ENCODE results near the gene COMT.
"Not testable (repeated sequence)": the region's sequence is repeated elsewhere in the genome, so short reads cannot be mapped to it uniquely, and the experiment has no call there.

The COMT gene

DNA sequence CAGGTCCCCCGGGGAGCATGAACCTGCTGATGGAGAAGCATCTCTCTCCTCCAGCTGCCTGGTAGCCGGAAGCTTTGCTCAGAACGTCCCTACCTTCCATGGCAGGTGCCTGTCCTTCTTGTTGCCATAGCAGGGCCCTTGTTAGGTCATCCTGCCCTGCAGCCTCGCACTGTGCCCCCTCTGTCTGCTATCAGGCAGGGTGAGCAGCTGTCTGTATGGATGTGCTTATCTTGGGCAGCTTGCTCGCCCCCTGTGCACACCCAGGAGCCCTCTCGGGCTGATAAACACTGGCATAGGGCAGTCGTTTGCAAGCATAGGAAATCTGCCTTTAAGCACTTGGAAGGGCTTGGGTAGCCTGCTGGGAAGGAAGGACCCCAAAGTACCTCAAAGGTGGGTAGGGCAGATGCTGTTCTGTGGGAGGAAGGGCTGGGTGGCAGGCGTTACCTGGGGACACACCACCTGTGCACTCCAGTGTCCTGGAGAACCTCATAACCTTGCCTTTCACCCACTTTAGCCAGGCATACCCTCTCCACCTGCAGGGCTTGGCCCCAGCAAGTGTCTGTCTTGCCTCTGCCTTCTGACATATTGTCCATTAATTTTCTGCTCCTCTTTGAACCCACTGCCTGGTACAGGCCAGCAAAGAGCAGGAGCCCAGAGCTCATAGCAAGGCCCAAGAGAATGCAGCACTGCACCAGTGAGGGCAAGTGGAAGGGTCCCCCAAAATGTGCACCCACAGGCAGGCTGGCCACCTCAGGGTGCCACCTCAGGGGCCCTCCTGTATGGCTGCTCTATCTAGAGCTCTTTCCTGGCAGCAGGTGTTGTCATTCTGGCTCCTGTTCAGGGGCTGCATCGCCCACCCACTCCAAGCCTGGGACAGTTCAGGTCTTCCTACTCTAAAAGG is 8.0 kb upstream of the COMT start:
- ChIA-PET CTCF (no interaction called here), POLR2A (interaction anchor here (1.2 to 1.3 kb wide), 2 partner anchors 9 to 209 kb away, joined by 3 to 6 read pairs; no protein-coding TSS in a partner anchor)
- TF ChIP-seq BHLHE40 (IDR thresholded peaks at IDR 0.05; ENCODE audit: borderline replicate concordance) (no peak), ELF4 (IDR thresholded peaks at IDR 0.05) (no peak), FOXK2 (IDR thresholded peaks at IDR 0.05) (no peak), HDGF (IDR thresholded peaks at IDR 0.05; ENCODE audit: borderline replicate concordance) (no peak), ARNT (IDR thresholded peaks at IDR 0.05) (no peak), NFRKB (IDR thresholded peaks at IDR 0.05) (no peak), TARDBP (IDR thresholded peaks at IDR 0.05) (no peak), FOXM1 (IDR thresholded peaks at IDR 0.05; ENCODE audit: borderline replicate concordance) (no peak), FOXA1 (IDR thresholded peaks at IDR 0.05) (no peak), L3MBTL2 (conservative IDR thresholded peaks at IDR 0.05) (no peak), ZNF384 (IDR thresholded peaks at IDR 0.05) (no peak), SP1 (IDR thresholded peaks at IDR 0.05) (no peak), SUZ12 (IDR thresholded peaks at IDR 0.05) (no peak), LEF1 (IDR thresholded peaks at IDR 0.05; ENCODE audit: borderline replicate concordance) (no peak)
- TF ChIP-seq, protein P1, sequence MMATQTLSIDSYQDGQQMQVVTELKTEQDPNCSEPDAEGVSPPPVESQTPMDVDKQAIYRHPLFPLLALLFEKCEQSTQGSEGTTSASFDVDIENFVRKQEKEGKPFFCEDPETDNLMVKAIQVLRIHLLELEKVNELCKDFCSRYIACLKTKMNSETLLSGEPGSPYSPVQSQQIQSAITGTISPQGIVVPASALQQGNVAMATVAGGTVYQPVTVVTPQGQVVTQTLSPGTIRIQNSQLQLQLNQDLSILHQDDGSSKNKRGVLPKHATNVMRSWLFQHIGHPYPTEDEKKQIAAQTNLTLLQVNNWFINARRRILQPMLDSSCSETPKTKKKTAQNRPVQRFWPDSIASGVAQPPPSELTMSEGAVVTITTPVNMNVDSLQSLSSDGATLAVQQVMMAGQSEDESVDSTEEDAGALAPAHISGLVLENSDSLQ (IDR thresholded peaks at IDR 0.05), result no peak
- DNase-seq (ENCODE audit: extremely low spot score), result no peak

GRCh38 chr22:19935123-19935718 is 6.4 kb upstream of the COMT start:
- DNase-seq (ENCODE audit: extremely low spot score); POLR2A ChIA-PET: not testable (repeated sequence)
- CTCF ChIA-PET, result interaction anchor here (0.6 kb wide), 1 partner anchor 178 kb away, joined by 3 read pairs; no protein-coding TSS in a partner anchor

DNA sequence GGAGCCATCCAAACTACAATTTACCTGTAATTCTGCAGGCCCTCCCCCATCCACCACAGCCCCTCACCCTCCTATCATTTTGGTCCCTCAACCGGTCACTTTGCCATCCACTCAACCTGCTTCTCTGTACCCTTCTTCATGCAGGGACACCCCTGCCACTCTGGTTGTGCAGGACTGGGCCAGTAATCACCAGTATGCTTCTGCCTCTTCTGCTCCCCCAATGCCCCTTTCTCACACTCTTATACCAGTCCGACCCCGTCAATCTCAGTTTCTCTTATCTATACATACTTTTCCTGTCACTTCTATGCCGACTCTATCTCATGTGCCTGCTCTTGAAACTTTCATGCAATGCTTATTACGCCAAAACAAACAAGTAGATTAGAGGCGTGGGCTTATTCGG is 5.1 kb upstream of the COMT start:
- DNase-seq (ENCODE audit: extremely low spot score), result no peak
- ChIA-PET CTCF (no interaction called here), POLR2A (no interaction called here)
- TF ChIP-seq ZNF384 (IDR thresholded peaks at IDR 0.05) (no peak), BHLHE40 (IDR thresholded peaks at IDR 0.05; ENCODE audit: borderline replicate concordance) (no peak), TARDBP (IDR thresholded peaks at IDR 0.05) (no peak)

GRCh38 chr22:19937616-19938473 is 3.7 kb upstream of the COMT start:
- ChIA-PET CTCF (interaction anchor here (0.6 to 1.1 kb wide), 5 partner anchors 11 to 207 kb away, joined by 3 to 6 read pairs (median 4); no protein-coding TSS in a partner anchor), POLR2A (interaction anchor here (1.0 kb wide), 1 partner anchor 14 kb away, joined by 3 read pairs; no protein-coding TSS in a partner anchor)
- DNase-seq (ENCODE audit: extremely low spot score), result no peak
- TF ChIP-seq CTBP1 (IDR thresholded peaks at IDR 0.05; ENCODE audit: borderline replicate concordance) (no peak), LEF1 (IDR thresholded peaks at IDR 0.05; ENCODE audit: borderline replicate concordance) (no peak), ARNT (IDR thresholded peaks at IDR 0.05) (no peak), ZNF384 (IDR thresholded peaks at IDR 0.05) (no peak), SP1 (IDR thresholded peaks at IDR 0.05) (no peak)

- DNase-seq (ENCODE audit: extremely low spot score), result no peak
- ChIA-PET CTCF (no interaction called here), POLR2A (interaction anchor here (0.7 to 1.4 kb wide), 4 partner anchors 9 to 217 kb away, joined by 3 to 4 read pairs (median 3); partner anchors contain the start of gene GP1BB)
- 0 out of 2 replicates have a peak, but pooled peaks have one; percentile 28 for TF ChIP-seq HDGF (IDR thresholded peaks at IDR 0.05; ENCODE audit: borderline replicate concordance)
- no peak for TF ChIP-seq LEF1 (IDR thresholded peaks at IDR 0.05; ENCODE audit: borderline replicate concordance)
- TF ChIP-seq NFRKB (IDR thresholded peaks at IDR 0.05), result no peak
Observed at GRCh38 chr22:19940536-19941364, 822 bp upstream of the COMT start.

GRCh38 chr22:19942157-19943081 is 847 bp downstream of the COMT start:
- ChIA-PET POLR2A (interaction anchor here (0.9 to 2.7 kb wide), 9 partner anchors 8 to 212 kb away, joined by 3 to 16 read pairs (median 4); partner anchors contain the start of gene TRMT2A), CTCF (interaction anchor here (1.4 to 2.2 kb wide), 3 partner anchors 11 to 219 kb away, joined by 4 to 15 read pairs (median 8); partner anchors contain the start of gene GP1BB)
- TF ChIP-seq ELF4 (IDR thresholded peaks at IDR 0.05) (peak; percentile 27; the same call in 1 of the 2 replicates), ARNT (IDR thresholded peaks at IDR 0.05) (no peak)
- DNase-seq (ENCODE audit: extremely low spot score), result peak; percentile 43

Data from HEK293T (cell line).